Breast epithelium (tissue), 3 donors: ENCODE measurements around the gene PDCL3.

Source experiments
- POLR2A ChIP-seq: fragments of 450-650 bp; IDR thresholded peaks from one replicate; pipeline ENCODE4 v1.6.1; 2016; ENCODE audit warnings: antibody characterized with exemption, mild to moderate bottlenecking, moderate library complexity
- POLR2AphosphoS5 ChIP-seq, 3 donors: sonication (generic); formaldehyde crosslinking; IDR thresholded peaks; one replicate each; pipeline ENCODE4 v1.6.1; 2017; ENCODE audit warnings: antibody characterized with exemption in 3 of 3
- TF ChIP-seq, protein P1 (sequence below), 3 donors: fragments of 450-650 bp; IDR thresholded peaks; one replicate each; pipeline ENCODE4 v1.5.1; 2016 to 2017; ENCODE audit warnings: antibody characterized with exemption in 3 of 3, mild to moderate bottlenecking in 3 of 3, moderate library complexity in 3 of 3

DNA sequence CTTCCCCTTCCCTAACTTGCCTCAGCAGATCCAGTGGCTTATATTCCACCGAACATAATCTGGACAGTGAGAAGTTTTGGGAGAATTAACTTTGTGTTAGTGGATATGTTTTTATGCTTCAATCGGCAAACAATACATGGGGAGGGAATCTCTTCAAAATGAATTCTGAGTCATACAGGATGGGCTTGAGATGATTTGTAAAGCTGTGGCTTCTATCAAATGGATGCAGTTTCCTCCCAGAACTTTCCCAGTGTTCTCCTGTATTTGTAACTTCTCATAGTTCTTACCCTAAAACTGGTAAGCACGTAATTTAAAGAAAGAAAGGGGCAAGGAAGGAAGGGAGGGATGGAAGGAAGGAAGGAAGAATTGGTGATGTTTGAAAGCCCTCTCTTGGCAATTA, 36.8 kb downstream of the PDCL3 start:
- TF ChIP-seq, protein P1, sequence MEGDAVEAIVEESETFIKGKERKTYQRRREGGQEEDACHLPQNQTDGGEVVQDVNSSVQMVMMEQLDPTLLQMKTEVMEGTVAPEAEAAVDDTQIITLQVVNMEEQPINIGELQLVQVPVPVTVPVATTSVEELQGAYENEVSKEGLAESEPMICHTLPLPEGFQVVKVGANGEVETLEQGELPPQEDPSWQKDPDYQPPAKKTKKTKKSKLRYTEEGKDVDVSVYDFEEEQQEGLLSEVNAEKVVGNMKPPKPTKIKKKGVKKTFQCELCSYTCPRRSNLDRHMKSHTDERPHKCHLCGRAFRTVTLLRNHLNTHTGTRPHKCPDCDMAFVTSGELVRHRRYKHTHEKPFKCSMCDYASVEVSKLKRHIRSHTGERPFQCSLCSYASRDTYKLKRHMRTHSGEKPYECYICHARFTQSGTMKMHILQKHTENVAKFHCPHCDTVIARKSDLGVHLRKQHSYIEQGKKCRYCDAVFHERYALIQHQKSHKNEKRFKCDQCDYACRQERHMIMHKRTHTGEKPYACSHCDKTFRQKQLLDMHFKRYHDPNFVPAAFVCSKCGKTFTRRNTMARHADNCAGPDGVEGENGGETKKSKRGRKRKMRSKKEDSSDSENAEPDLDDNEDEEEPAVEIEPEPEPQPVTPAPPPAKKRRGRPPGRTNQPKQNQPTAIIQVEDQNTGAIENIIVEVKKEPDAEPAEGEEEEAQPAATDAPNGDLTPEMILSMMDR (IDR thresholded peaks at IDR 0.05), result no peak
- TF ChIP-seq POLR2A (no peak), POLR2AphosphoS5 (IDR thresholded peaks at IDR 0.05) (no peak)
